Natural killer cell (primary cell): ENCODE data around the gene RYR2. TPM values are rescaled to one million over a fixed set of nuclear protein-coding genes. Genes with fewer than 3 reads are reported as not detected.

Experiments
- ATAC-seq, 3 donors: fragments of 150-1000 bp in 2 of 3; fragments of 200-7000 bp in 1 of 3; cut with Tn5 transposase; 1 replicate in 1 of 3; 2 replicates in 2 of 3; pipeline ENCODE4 v1.10.0; 2021; ENCODE audit warnings: mild to moderate bottlenecking in 2 of 3, moderate library complexity in 2 of 3
- DNase-seq, 2 donors: peaks; one replicate each; pipeline versions ENCODE4 v3.0.0 to v3.0.0-alpha.2; 2013 to 2021; ENCODE audit warnings: mixed read lengths in 1 of 2
- H3K27ac ChIP-seq: one replicate; pipeline ENCODE4 v1.5.1; 2013; ENCODE audit warnings: mild to moderate bottlenecking, low read length
- H3K27me3 ChIP-seq: one replicate; pipeline ENCODE4 v1.6.1; 2013; ENCODE audit warnings: low read length; ENCODE audit not compliant: control insufficient read depth, insufficient read depth
- H3K36me3 ChIP-seq: one replicate; pipeline ENCODE4 v1.6.1; 2013; ENCODE audit warnings: low read length; ENCODE audit not compliant: control insufficient read depth, insufficient read depth
- H3K4me1 ChIP-seq: one replicate; pipeline ENCODE4 v1.6.1; 2013; ENCODE audit warnings: low read length; ENCODE audit not compliant: control insufficient read depth, insufficient read depth
- H3K4me3 ChIP-seq: one replicate; pipeline ENCODE4 v1.5.1; 2013; ENCODE audit warnings: low read length
- H3K9me3 ChIP-seq: one replicate; pipeline ENCODE4 v1.6.1; 2013; ENCODE audit warnings: low read length; ENCODE audit not compliant: control insufficient read depth, insufficient read depth
- H3K27ac Mint-ChIP-seq, 2 donors: one replicate each; pipeline ENCODE4 v1.8.0; 2022; ENCODE audit warnings: mild to moderate bottlenecking in 2 of 2, mixed read lengths in 2 of 2, moderate library complexity in 1 of 2
- H3K27me3 Mint-ChIP-seq, 2 donors: one replicate each; pipeline ENCODE4 v1.8.0; 2022; ENCODE audit warnings: low read depth in 2 of 2, mixed read lengths in 2 of 2
- H3K36me3 Mint-ChIP-seq: one replicate; pipeline ENCODE4 v1.8.0; 2022; ENCODE audit warnings: mixed read lengths
- H3K4me1 Mint-ChIP-seq, 2 donors: one replicate each; pipeline ENCODE4 v1.8.0; 2022; ENCODE audit warnings: mixed read lengths in 2 of 2
- H3K4me3 Mint-ChIP-seq: one replicate; pipeline ENCODE4 v1.8.0; 2022; ENCODE audit warnings: mild to moderate bottlenecking, moderate library complexity, mixed read lengths
- H3K9me3 Mint-ChIP-seq, 2 donors: one replicate each; pipeline ENCODE4 v1.8.0; 2022; ENCODE audit warnings: mixed read lengths in 2 of 2
- CTCF ChIP-seq: fragments of 200-600 bp; IDR thresholded peaks from one replicate; pipeline ENCODE4 v1.8.0; 2022; ENCODE audit warnings: antibody characterized with exemption
- WGBS: methylation state at CpG from one replicate; pipeline ENCODE4 v1.1.7; 2013; ENCODE audit warnings: missing lambda C conversion rate; ENCODE audit not compliant: insufficient coverage; 5-methylcytosine and 5-hydroxymethylcytosine counted together
- intact Hi-C: fragments of 100-400 bp; cut with micrococcal nuclease; formaldehyde crosslinking; loops from one replicate; pipeline ENCODE4 v1.14.2; 2022
- total RNA-seq, 4 donors: library from RNA; stranded (reverse); fragments of 120-200 nt in 1 of 4; gene quantifications; one replicate each; pipeline versions ENCODE4 v1.2.3 to v1.2.4, GENCODE V29; 2013 to 2022

Gene RYR2
- total RNA-seq, 3 donors from 2014 or later (not counting 1 experiment from before 2014, with no cell fraction given), result 0.13 to 1.2 (median 0.38) TPM

DNA sequence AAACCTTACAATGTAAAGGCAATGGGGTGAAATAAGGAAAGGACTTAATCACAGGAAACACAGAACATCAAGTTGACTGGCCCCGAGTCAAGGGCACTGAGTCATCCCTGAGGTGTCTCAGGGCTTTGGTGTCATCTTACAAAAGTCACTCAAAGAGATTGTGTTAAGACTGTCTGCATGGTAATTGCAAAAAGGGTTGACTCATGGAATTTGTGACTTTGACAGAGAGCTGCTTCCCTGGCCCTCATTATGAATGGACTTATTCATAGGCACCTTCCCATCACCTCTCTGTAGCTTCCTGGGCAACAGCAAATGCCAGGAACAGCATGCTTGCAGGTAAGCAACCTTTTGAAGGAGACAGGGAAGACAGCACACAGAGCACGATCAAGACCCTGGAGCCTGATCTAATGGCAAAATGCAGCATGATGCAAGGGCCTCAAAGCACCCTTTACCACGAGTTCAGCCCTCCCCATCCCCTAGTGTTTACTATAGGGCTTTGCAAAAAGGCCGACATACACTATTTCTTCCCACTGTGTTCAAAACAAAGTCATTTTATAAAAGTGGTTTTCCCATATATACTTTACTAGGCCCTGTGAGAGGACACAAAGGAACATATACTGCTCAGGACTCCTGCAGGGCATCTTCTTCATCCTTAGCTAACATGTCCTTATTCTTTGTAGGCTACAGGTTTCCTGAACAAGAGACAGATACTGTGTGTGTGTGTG is 831.7 kb downstream of the RYR2 start:
- Mint-ChIP-seq H3K27me3 (peaks cover 3 to 6% of the 10 kb centered on the region in 2 donors), H3K9me3 (peaks cover 0 to 6% of the 10 kb centered on the region in 2 donors), H3K4me3 (no peak overlapping the region), H3K4me1 (no peaks in the 10 kb centered on the region), H3K36me3 (no peaks in the 10 kb centered on the region), H3K27ac (no peak overlapping the region)
- Histone ChIP-seq H3K4me3 (no peak overlapping the region), H3K27ac (no peak overlapping the region), H3K4me1 (no peaks in the 10 kb centered on the region), H3K9me3 (no peaks in the 10 kb centered on the region), H3K36me3 (no peaks in the 10 kb centered on the region), H3K27me3 (no peaks in the 10 kb centered on the region)
- TF ChIP-seq CTCF, result no peak
- intact Hi-C loops, result no loop called here
- WGBS, result 73% methylated on average over 4 of the region's 4 CpGs
- DNase-seq (no peak), ATAC-seq (no peak)

DNA sequence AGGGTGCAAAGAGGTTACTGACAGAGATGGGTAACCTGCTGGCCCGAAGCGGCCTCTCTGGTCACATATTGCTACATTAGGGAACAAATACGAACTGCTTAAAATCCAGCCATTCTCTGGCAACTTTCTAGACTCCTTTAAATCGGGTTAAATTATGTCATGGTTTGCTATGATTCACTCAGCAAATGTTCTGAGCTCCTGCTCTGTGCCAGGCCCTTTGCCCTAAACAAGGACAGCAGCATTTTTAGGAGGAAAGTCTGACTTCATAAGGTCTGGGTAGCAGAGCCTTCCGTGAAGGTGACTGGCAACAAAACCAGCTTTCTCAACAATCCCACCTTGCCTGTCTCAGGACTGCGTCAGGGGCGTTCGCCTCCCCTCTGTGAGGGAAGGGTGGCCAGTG is 833.3 kb downstream of the RYR2 start:
- H3K36me3 ChIP-seq, result no peaks in the 10 kb centered on the region
- intact Hi-C loops, result no loop called here
- Mint-ChIP-seq H3K4me3 (no peak overlapping the region), H3K27ac (no peak overlapping the region), H3K36me3 (no peaks in the 10 kb centered on the region), H3K9me3 (peaks cover 0 to 6% of the 10 kb centered on the region in 2 donors), H3K27me3 (peaks cover 3 to 6% of the 10 kb centered on the region in 2 donors), H3K4me1 (no peaks in the 10 kb centered on the region)
- no peak overlapping the region for H3K4me3 ChIP-seq
- no peaks in the 10 kb centered on the region for H3K4me1 ChIP-seq
- no peak for DNase-seq
- no peak for ATAC-seq
- TF ChIP-seq CTCF, result no peak
- no peak overlapping the region for H3K27ac ChIP-seq
- H3K27me3 ChIP-seq, result no peaks in the 10 kb centered on the region
- no peaks in the 10 kb centered on the region for H3K9me3 ChIP-seq
- 87% methylated on average over 5 of the region's 8 CpGs for WGBS

- no peaks in the 10 kb centered on the region for H3K9me3 Mint-ChIP-seq
- no peak overlapping the region for H3K4me3 ChIP-seq
- TF ChIP-seq CTCF, result no peak
- no peaks in the 10 kb centered on the region for H3K27me3 Mint-ChIP-seq
- H3K4me1 Mint-ChIP-seq, result no peaks in the 10 kb centered on the region
- DNase-seq (no peak), ATAC-seq (no peak)
- H3K27ac ChIP-seq, result no peak overlapping the region
- H3K27me3 ChIP-seq, result no peaks in the 10 kb centered on the region
- H3K4me1 ChIP-seq, result no peaks in the 10 kb centered on the region
- intact Hi-C loops, result no loop called here
- H3K36me3 ChIP-seq, result no peaks in the 10 kb centered on the region
- H3K36me3 Mint-ChIP-seq, result no peaks in the 10 kb centered on the region
- no peak overlapping the region for H3K4me3 Mint-ChIP-seq
- no peak overlapping the region for H3K27ac Mint-ChIP-seq
- H3K9me3 ChIP-seq, result no peaks in the 10 kb centered on the region
- whole genome bisulfite sequencing, result 71% methylated on average over 4 of the region's 4 CpGs
Measured at GRCh38 chr1:237877631-237878030, 835.6 kb downstream of the RYR2 start.

- H3K4me3 ChIP-seq, result no peak overlapping the region
- Mint-ChIP-seq H3K9me3 (peaks cover 3 to 4% of the 10 kb centered on the region in 2 donors), H3K27me3 (no peaks in the 10 kb centered on the region), H3K36me3 (no peaks in the 10 kb centered on the region), H3K4me1 (no peaks in the 10 kb centered on the region), H3K27ac (no peak overlapping the region), H3K4me3 (no peak overlapping the region)
- intact Hi-C loops, result no loop called here
- no peaks in the 10 kb centered on the region for H3K36me3 ChIP-seq
- H3K27me3 ChIP-seq, result no peaks in the 10 kb centered on the region
- no CpG with 5 or more reads among the region's 1 CpG for WGBS
- no peak overlapping the region for H3K27ac ChIP-seq
- no peaks in the 10 kb centered on the region for H3K4me1 ChIP-seq
- no peak for ATAC-seq
- TF ChIP-seq CTCF, result no peak
- no peak for DNase-seq
- H3K9me3 ChIP-seq, result no peaks in the 10 kb centered on the region
Measured at GRCh38 chr1:237878406-237878805, 836.4 kb downstream of the RYR2 start.
